HEK293 (cell line): Measurements from ENCODE around the gene SERTAD3.

Source experiments
- KLF7 ChIP-seq: fragments of 450-650 bp; formaldehyde crosslinking; IDR thresholded peaks from 2 replicates; pipeline ENCODE4 v1.5.1; 2016; ENCODE audit warnings: missing biosample characterization, missing genetic modification characterization, borderline replicate concordance
- MYNN ChIP-seq: fragments of 450-650 bp; formaldehyde crosslinking; IDR thresholded peaks from 2 replicates; pipeline ENCODE4 v1.5.1; 2016; ENCODE audit warnings: missing biosample characterization, missing genetic modification characterization, borderline replicate concordance
- OSR2 ChIP-seq: fragments of 450-650 bp; formaldehyde crosslinking; IDR thresholded peaks from 2 replicates; pipeline ENCODE4 v1.5.1; 2016; ENCODE audit warnings: missing biosample characterization, missing genetic modification characterization
- SCRT2 ChIP-seq: fragments of 450-650 bp; formaldehyde crosslinking; IDR thresholded peaks from 2 replicates; pipeline ENCODE4 v1.5.1; 2016; ENCODE audit warnings: missing biosample characterization, missing genetic modification characterization
- SP3 ChIP-seq: fragments of 450-650 bp; formaldehyde crosslinking; IDR thresholded peaks from 2 replicates; pipeline ENCODE4 v1.5.1; 2016; ENCODE audit warnings: missing biosample characterization, missing genetic modification characterization
- TCF7L2 ChIP-seq: IDR thresholded peaks from 2 replicates; pipeline ENCODE4 v1.6.1; 2011; ENCODE audit warnings: low read depth, mild to moderate bottlenecking, inconsistent platforms, low read length, moderate library complexity, borderline replicate concordance
- YY2 ChIP-seq: fragments of 450-650 bp; formaldehyde crosslinking; IDR thresholded peaks from 2 replicates; pipeline ENCODE4 v1.5.1; 2016; ENCODE audit warnings: missing biosample characterization, missing genetic modification characterization
- ZBTB10 ChIP-seq: fragments of 450-650 bp; formaldehyde crosslinking; IDR thresholded peaks from 2 replicates; pipeline ENCODE4 v1.5.1; 2016; ENCODE audit warnings: missing biosample characterization, missing genetic modification characterization
- ZBTB20 ChIP-seq: fragments of 450-650 bp; formaldehyde crosslinking; IDR thresholded peaks from 2 replicates; pipeline ENCODE4 v1.5.1; 2016; ENCODE audit warnings: missing biosample characterization, missing genetic modification characterization
- ZNF155 ChIP-seq: fragments of 450-650 bp; formaldehyde crosslinking; IDR thresholded peaks from 2 replicates; pipeline ENCODE4 v1.5.1; 2016; ENCODE audit warnings: missing biosample characterization, missing genetic modification characterization
- ZNF157 ChIP-seq: fragments of 450-650 bp; formaldehyde crosslinking; IDR thresholded peaks from 2 replicates; pipeline ENCODE4 v1.5.1; 2016; ENCODE audit warnings: missing biosample characterization, missing genetic modification characterization
- ZNF2 ChIP-seq: fragments of 450-650 bp; formaldehyde crosslinking; IDR thresholded peaks from 2 replicates; pipeline ENCODE4 v1.5.1; 2016; ENCODE audit warnings: missing biosample characterization, missing genetic modification characterization
- ZNF23 ChIP-seq: fragments of 450-650 bp; formaldehyde crosslinking; IDR thresholded peaks from 2 replicates; pipeline ENCODE4 v1.5.1; 2016; ENCODE audit warnings: missing biosample characterization, missing genetic modification characterization, borderline replicate concordance
- ZNF324 ChIP-seq: fragments of 450-650 bp; formaldehyde crosslinking; IDR thresholded peaks from 2 replicates; pipeline ENCODE4 v1.5.1; 2016; ENCODE audit warnings: missing biosample characterization, missing genetic modification characterization
- ZNF354C ChIP-seq: fragments of 450-650 bp; formaldehyde crosslinking; IDR thresholded peaks from 2 replicates; pipeline ENCODE4 v1.5.1; 2016; ENCODE audit warnings: missing biosample characterization, missing genetic modification characterization, low read depth, borderline replicate concordance
- ZNF37A ChIP-seq: fragments of 450-650 bp; IDR thresholded peaks from 2 replicates; pipeline ENCODE4 v1.5.1; 2018; ENCODE audit warnings: missing biosample characterization, missing genetic modification characterization
- ZNF394 ChIP-seq: fragments of 450-650 bp; formaldehyde crosslinking; IDR thresholded peaks from 2 replicates; pipeline ENCODE4 v1.5.1; 2016; ENCODE audit warnings: missing biosample characterization, missing genetic modification characterization, mild to moderate bottlenecking, moderate library complexity, borderline replicate concordance
- ZNF423 ChIP-seq: fragments of 450-650 bp; formaldehyde crosslinking; IDR thresholded peaks from 2 replicates; pipeline ENCODE4 v1.5.1; 2016; ENCODE audit warnings: missing biosample characterization, missing genetic modification characterization
- ZNF48 ChIP-seq: fragments of 450-650 bp; formaldehyde crosslinking; IDR thresholded peaks from 2 replicates; pipeline ENCODE4 v1.5.1; 2016; ENCODE audit warnings: missing biosample characterization, missing genetic modification characterization
- ZNF518A ChIP-seq: fragments of 450-650 bp; formaldehyde crosslinking; conservative IDR thresholded peaks from 2 replicates; pipeline ENCODE4 v1.5.1; 2016; ENCODE audit warnings: low read depth, missing biosample characterization, missing genetic modification characterization
- ZNF529 ChIP-seq: fragments of 450-650 bp; formaldehyde crosslinking; IDR thresholded peaks from 2 replicates; pipeline ENCODE4 v1.5.1; 2017; ENCODE audit warnings: missing genetic modification characterization, missing biosample characterization; ENCODE audit not compliant: insufficient replicate concordance
- ZNF548 ChIP-seq: fragments of 450-650 bp; formaldehyde crosslinking; IDR thresholded peaks from 2 replicates; pipeline ENCODE4 v1.5.1; 2016; ENCODE audit warnings: missing biosample characterization, missing genetic modification characterization
- ZNF560 ChIP-seq: fragments of 450-650 bp; formaldehyde crosslinking; IDR thresholded peaks from 2 replicates; pipeline ENCODE4 v1.5.1; 2017; ENCODE audit warnings: missing biosample characterization, missing genetic modification characterization, borderline replicate concordance
- ZNF561 ChIP-seq: fragments of 450-650 bp; IDR thresholded peaks from 2 replicates; pipeline ENCODE4 v1.5.1; 2018; ENCODE audit warnings: missing biosample characterization, missing genetic modification characterization, borderline replicate concordance
- ZNF610 ChIP-seq: fragments of 450-650 bp; formaldehyde crosslinking; IDR thresholded peaks from 2 replicates; pipeline ENCODE4 v1.5.1; 2016; ENCODE audit warnings: missing biosample characterization, missing genetic modification characterization, borderline replicate concordance
- ZNF660 ChIP-seq: fragments of 450-650 bp; IDR thresholded peaks from 2 replicates; pipeline ENCODE4 v1.5.1; 2018; ENCODE audit warnings: missing biosample characterization, mild to moderate bottlenecking, missing genetic modification characterization
- ZNF677 ChIP-seq: fragments of 450-650 bp; IDR thresholded peaks from 2 replicates; pipeline ENCODE4 v1.5.0; 2018; ENCODE audit warnings: missing biosample characterization, mild to moderate bottlenecking, missing genetic modification characterization, moderate library complexity
- ZNF776 ChIP-seq: fragments of 450-650 bp; formaldehyde crosslinking; IDR thresholded peaks from 2 replicates; pipeline ENCODE4 v1.5.0; 2017; ENCODE audit warnings: missing biosample characterization, missing genetic modification characterization, borderline replicate concordance
- ZNF843 ChIP-seq: fragments of 450-650 bp; formaldehyde crosslinking; IDR thresholded peaks from 2 replicates; pipeline ENCODE4 v1.5.1; 2016; ENCODE audit warnings: missing biosample characterization, missing genetic modification characterization
- ZSCAN16 ChIP-seq: fragments of 450-650 bp; formaldehyde crosslinking; IDR thresholded peaks from 2 replicates; pipeline ENCODE4 v1.5.1; 2016; ENCODE audit warnings: missing biosample characterization, missing genetic modification characterization
- TF ChIP-seq, protein P1 (sequence below): fragments of 450-650 bp; formaldehyde crosslinking; IDR thresholded peaks from 2 replicates; pipeline ENCODE4 v1.5.1; 2016; ENCODE audit warnings: missing biosample characterization, missing genetic modification characterization, low read depth

Gene SERTAD3

DNA sequence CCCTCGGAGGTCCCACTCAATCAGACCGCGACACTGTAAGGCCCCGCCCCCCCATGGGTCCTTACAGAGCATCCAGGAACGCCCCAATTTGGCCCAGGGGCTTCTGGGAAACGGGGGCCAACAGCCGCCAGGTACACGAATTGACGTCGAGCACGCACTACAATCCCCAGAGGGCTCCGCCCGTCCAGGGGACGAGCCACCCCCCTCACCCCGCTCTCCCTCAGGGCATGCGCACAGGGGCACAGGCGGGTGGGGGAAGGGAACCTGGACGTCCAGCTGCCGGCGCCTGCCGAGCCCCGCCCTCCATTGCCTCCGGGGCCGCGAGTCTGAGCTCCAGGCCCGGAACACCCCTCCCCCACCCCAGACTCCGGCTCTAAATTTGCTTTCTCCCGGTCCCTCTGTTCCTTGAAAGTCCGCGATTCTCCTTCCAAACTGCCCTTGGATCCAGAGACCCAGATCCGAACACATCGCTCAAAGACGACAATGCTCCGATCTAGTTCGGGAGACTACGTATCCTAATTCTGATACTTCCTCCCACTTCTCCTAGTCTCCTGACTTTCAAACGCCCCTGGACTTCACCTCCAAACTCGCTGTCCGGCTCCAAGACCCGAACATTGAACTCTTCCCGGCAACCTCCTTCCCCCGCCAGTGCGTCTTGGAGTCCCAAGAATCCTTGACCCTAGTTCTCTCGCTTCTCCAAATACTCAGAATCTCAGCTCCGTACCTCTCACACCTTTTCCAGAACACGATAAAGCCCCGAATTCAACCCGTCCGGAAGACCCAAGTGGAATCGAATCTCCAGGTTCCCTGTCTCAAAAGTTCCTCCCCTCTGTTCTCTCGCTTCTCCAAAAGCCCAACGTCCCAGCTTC, 770 bp downstream of the SERTAD3 start (continued):
- TF ChIP-seq ZNF677: no peak
- no peak for TF ChIP-seq MYNN
- TF ChIP-seq ZNF610 (tag by site-specific recombination): peak; percentile 87
- TF ChIP-seq ZNF2 (tag by site-specific recombination): peak; percentile 62
- peak; percentile 97 for TF ChIP-seq ZBTB10 (tag by site-specific recombination)
- TF ChIP-seq ZNF324 (tag by site-specific recombination): peak; percentile 74; the same call in 1 of the 2 replicates
- peak; percentile 22; the same call in 1 of the 2 replicates for TF ChIP-seq ZNF548 (tag by site-specific recombination)
- peak; percentile 54; the same call in 1 of the 2 replicates for TF ChIP-seq ZNF518A (tag by site-specific recombination)
- TF ChIP-seq ZNF776 (tag by site-specific recombination): no peak
- TF ChIP-seq ZNF354C: no peak
- TF ChIP-seq ZBTB20 (tag by site-specific recombination): peak; percentile 80
- 0 out of 2 replicates have a peak, but pooled peaks have one; percentile 33 for TF ChIP-seq ZNF155 (tag by site-specific recombination)
- peak; percentile 99 for TF ChIP-seq KLF7 (tag by site-specific recombination)
- peak; percentile 89; the same call in 1 of the 2 replicates for TF ChIP-seq ZNF561 (tag by site-specific recombination)
- TF ChIP-seq ZNF37A (tag by site-specific recombination): no peak
- TF ChIP-seq ZNF23 (tag by site-specific recombination): no peak
- TF ChIP-seq ZNF660 (tag by site-specific recombination): peak; percentile 25; the same call in 1 of the 2 replicates
- TF ChIP-seq YY2 (tag by site-specific recombination): peak; percentile 36; the same call in 1 of the 2 replicates
- peak; percentile 99 for TF ChIP-seq ZNF423
- peak; percentile 71 for TF ChIP-seq ZSCAN16 (tag by site-specific recombination)
- TF ChIP-seq ZNF843 (tag by site-specific recombination): peak; percentile 75
- TF ChIP-seq OSR2 (tag by site-specific recombination): no peak
- TF ChIP-seq, protein P1, sequence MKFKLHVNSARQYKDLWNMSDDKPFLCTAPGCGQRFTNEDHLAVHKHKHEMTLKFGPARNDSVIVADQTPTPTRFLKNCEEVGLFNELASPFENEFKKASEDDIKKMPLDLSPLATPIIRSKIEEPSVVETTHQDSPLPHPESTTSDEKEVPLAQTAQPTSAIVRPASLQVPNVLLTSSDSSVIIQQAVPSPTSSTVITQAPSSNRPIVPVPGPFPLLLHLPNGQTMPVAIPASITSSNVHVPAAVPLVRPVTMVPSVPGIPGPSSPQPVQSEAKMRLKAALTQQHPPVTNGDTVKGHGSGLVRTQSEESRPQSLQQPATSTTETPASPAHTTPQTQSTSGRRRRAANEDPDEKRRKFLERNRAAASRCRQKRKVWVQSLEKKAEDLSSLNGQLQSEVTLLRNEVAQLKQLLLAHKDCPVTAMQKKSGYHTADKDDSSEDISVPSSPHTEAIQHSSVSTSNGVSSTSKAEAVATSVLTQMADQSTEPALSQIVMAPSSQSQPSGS (tag by site-specific recombination): no peak
- TF ChIP-seq TCF7L2: no peak
- TF ChIP-seq SP3 (tag by site-specific recombination): peak; percentile 99
- TF ChIP-seq ZNF529 (tag by site-specific recombination): no peak
- TF ChIP-seq SCRT2: no peak
- no peak for TF ChIP-seq ZNF560 (tag by site-specific recombination)
- peak; percentile 17; the same call in 1 of the 2 replicates for TF ChIP-seq ZNF394 (tag by site-specific recombination)
- TF ChIP-seq ZNF157 (tag by site-specific recombination): peak; percentile 61; the same call in 1 of the 2 replicates
- TF ChIP-seq ZNF48: no peak
